Astrocyte (in vitro differentiated cells and primary cell): ENCODE measurements around the gene FCN1.

Experiments used
- EZH2 ChIP-seq: IDR thresholded peaks from 2 replicates; pipeline ENCODE4 v1.6.1; 2012; ENCODE audit warnings: mild to moderate bottlenecking, low read length, inconsistent platforms; ENCODE audit not compliant: insufficient read depth
- TF ChIP-seq, protein P1 (sequence below): IDR thresholded peaks from 2 replicates; pipeline ENCODE4 v1.5.1; 2011; ENCODE audit warnings: low read depth, mild to moderate bottlenecking, inconsistent platforms, low read length, moderate library complexity; ENCODE audit not compliant: insufficient read depth

DNA sequence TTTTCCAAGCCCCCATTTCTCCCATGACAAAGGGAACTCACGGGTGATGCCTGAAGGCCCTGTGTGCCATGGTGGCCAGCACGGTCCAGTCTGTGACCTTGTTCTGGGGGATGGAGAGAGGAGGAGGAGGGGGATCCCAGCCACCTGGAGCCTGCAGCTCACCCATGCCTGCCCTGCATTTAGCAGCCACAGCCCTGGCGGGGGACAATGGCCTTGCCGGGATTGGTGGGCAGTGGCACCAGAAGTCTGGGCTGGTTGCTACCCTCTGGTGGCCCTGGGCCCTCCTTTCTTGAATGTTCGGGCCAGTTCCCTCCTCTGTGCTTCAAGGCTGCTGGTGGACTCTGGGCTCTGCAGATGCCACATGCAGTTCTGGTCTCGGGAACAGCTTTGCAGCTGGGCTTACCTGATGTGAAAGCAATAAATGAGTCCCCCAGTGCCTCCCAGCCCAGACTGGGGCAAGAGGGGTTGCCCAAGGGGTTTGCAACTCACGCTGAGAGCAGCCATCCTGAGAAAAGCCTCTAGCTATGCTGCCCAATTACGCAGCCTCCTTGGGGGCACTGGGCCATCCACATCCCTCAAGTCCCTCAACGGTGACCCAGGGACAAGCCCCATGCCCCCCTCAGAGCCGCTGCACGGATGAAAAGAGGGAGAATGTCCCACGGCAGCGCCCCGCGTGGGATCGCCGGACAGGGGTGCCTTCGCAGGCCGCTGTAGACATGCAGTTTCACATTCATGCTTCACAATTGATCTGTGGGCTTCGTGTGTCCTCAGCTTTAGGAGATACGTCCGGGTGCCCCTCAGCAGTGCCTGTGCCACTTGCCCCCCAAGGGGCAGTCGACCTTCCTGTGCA, 49.2 kb upstream of the FCN1 start:
- TF ChIP-seq, protein P1, sequence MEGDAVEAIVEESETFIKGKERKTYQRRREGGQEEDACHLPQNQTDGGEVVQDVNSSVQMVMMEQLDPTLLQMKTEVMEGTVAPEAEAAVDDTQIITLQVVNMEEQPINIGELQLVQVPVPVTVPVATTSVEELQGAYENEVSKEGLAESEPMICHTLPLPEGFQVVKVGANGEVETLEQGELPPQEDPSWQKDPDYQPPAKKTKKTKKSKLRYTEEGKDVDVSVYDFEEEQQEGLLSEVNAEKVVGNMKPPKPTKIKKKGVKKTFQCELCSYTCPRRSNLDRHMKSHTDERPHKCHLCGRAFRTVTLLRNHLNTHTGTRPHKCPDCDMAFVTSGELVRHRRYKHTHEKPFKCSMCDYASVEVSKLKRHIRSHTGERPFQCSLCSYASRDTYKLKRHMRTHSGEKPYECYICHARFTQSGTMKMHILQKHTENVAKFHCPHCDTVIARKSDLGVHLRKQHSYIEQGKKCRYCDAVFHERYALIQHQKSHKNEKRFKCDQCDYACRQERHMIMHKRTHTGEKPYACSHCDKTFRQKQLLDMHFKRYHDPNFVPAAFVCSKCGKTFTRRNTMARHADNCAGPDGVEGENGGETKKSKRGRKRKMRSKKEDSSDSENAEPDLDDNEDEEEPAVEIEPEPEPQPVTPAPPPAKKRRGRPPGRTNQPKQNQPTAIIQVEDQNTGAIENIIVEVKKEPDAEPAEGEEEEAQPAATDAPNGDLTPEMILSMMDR: no peak
- no peak for TF ChIP-seq EZH2
